HEK293 (cell line): ENCODE results near the gene CRTC1.

Experiments used
- CTCF ChIA-PET: fragments of 350-600 bp; formaldehyde crosslinking; extraction: SDS; loops from one replicate; lab custom pipeline; 2021; ENCODE audit warnings: antibody characterized with exemption; lab: Yijun Ruan, JAX
- POLR2A ChIA-PET: fragments of 300-600 bp; formaldehyde crosslinking; extraction: SDS; loops from one replicate; lab custom pipeline; 2020; ENCODE audit warnings: antibody characterized with exemption, inconsistent platforms; lab: Yijun Ruan, JAX
- H3K27ac ChIP-seq: fragments of 200-500 bp; sonication (Bioruptor generic); 2 replicates; pipeline ENCODE4 v1.5.1; 2014; ENCODE audit warnings: low read depth, low read length, control low read depth, inconsistent platforms; ENCODE audit errors: extremely low read depth
- H3K36me3 ChIP-seq, 2 experiments: fragments of 200-500 bp in 1 of 2; sonication (Bioruptor generic) in 1 of 2; 1 replicate in 1 of 2; 2 replicates in 1 of 2; pipeline ENCODE4 v1.5.1; 2014 to 2017; ENCODE audit warnings: inconsistent platforms in 2 of 2, low read length in 2 of 2; ENCODE audit not compliant: control insufficient read depth in 2 of 2, insufficient read depth in 1 of 2
- H3K4me1 ChIP-seq: fragments of 200-500 bp; sonication (Bioruptor generic); 2 replicates; pipeline ENCODE4 v1.5.1; 2014; ENCODE audit warnings: mild to moderate bottlenecking, low read length, inconsistent platforms; ENCODE audit not compliant: control insufficient read depth, insufficient read depth
- H3K4me3 ChIP-seq: 2 replicates; pipeline ENCODE4 v1.5.1; 2011; ENCODE audit warnings: low read depth, mild to moderate bottlenecking, control low read depth, low read length, moderate library complexity
- H3K9me3 ChIP-seq: fragments of 200-500 bp; sonication (Bioruptor generic); 2 replicates; pipeline ENCODE4 v1.5.1; 2014; ENCODE audit warnings: low read depth, low read length, inconsistent platforms; ENCODE audit not compliant: control insufficient read depth, insufficient read depth
- GLIS1 ChIP-seq: fragments of 450-650 bp; formaldehyde crosslinking; IDR thresholded peaks from 2 replicates; pipeline ENCODE4 v1.5.1; 2016; ENCODE audit warnings: missing biosample characterization, missing genetic modification characterization
- KLF16 ChIP-seq: fragments of 450-650 bp; formaldehyde crosslinking; IDR thresholded peaks from 2 replicates; pipeline ENCODE4 v1.5.1; 2017; ENCODE audit warnings: missing biosample characterization, missing genetic modification characterization
- KLF9 ChIP-seq: fragments of 450-650 bp; formaldehyde crosslinking; IDR thresholded peaks from 2 replicates; pipeline ENCODE4 v1.5.1; 2016; ENCODE audit warnings: missing biosample characterization, missing genetic modification characterization, low read depth
- PRDM2 ChIP-seq: fragments of 450-650 bp; formaldehyde crosslinking; IDR thresholded peaks from 2 replicates; pipeline ENCODE4 v1.5.1; 2016; ENCODE audit warnings: missing biosample characterization, missing genetic modification characterization, borderline replicate concordance
- SP7 ChIP-seq: fragments of 450-650 bp; formaldehyde crosslinking; IDR thresholded peaks from 2 replicates; pipeline ENCODE4 v1.5.1; 2016; ENCODE audit warnings: missing biosample characterization, missing genetic modification characterization
- ZBTB17 ChIP-seq: fragments of 450-650 bp; formaldehyde crosslinking; IDR thresholded peaks from 2 replicates; pipeline ENCODE4 v1.5.1; 2016; ENCODE audit warnings: missing biosample characterization, missing genetic modification characterization
- ZNF157 ChIP-seq: fragments of 450-650 bp; formaldehyde crosslinking; IDR thresholded peaks from 2 replicates; pipeline ENCODE4 v1.5.1; 2016; ENCODE audit warnings: missing biosample characterization, missing genetic modification characterization
- ZNF174 ChIP-seq: fragments of 450-650 bp; formaldehyde crosslinking; IDR thresholded peaks from 2 replicates; pipeline ENCODE4 v1.5.0; 2017; ENCODE audit warnings: missing biosample characterization, mild to moderate bottlenecking, missing genetic modification characterization
- ZNF221 ChIP-seq: fragments of 450-650 bp; formaldehyde crosslinking; IDR thresholded peaks from 2 replicates; pipeline ENCODE4 v1.5.1; 2017; ENCODE audit warnings: missing biosample characterization, missing genetic modification characterization, borderline replicate concordance
- ZNF223 ChIP-seq: fragments of 450-650 bp; formaldehyde crosslinking; IDR thresholded peaks from 2 replicates; pipeline ENCODE4 v1.5.1; 2016; ENCODE audit warnings: missing biosample characterization, missing genetic modification characterization
- ZNF23 ChIP-seq: fragments of 450-650 bp; formaldehyde crosslinking; IDR thresholded peaks from 2 replicates; pipeline ENCODE4 v1.5.1; 2016; ENCODE audit warnings: missing biosample characterization, missing genetic modification characterization, borderline replicate concordance
- ZNF248 ChIP-seq: fragments of 450-650 bp; formaldehyde crosslinking; IDR thresholded peaks from 2 replicates; pipeline ENCODE4 v1.5.1; 2017; ENCODE audit warnings: missing biosample characterization, missing genetic modification characterization
- ZNF266 ChIP-seq: fragments of 450-650 bp; formaldehyde crosslinking; IDR thresholded peaks from 2 replicates; pipeline ENCODE4 v1.5.1; 2016; ENCODE audit warnings: missing biosample characterization, missing genetic modification characterization, low read depth
- ZNF324 ChIP-seq: fragments of 450-650 bp; formaldehyde crosslinking; IDR thresholded peaks from 2 replicates; pipeline ENCODE4 v1.5.1; 2016; ENCODE audit warnings: missing biosample characterization, missing genetic modification characterization
- ZNF341 ChIP-seq: fragments of 450-650 bp; formaldehyde crosslinking; IDR thresholded peaks from 2 replicates; pipeline ENCODE4; 2016; ENCODE audit warnings: low read depth, missing biosample characterization, missing genetic modification characterization
- ZNF391 ChIP-seq: fragments of 450-650 bp; formaldehyde crosslinking; IDR thresholded peaks from 2 replicates; pipeline ENCODE4 v1.5.1; 2016; ENCODE audit warnings: low read depth, missing biosample characterization, missing genetic modification characterization, borderline replicate concordance
- ZNF621 ChIP-seq: fragments of 450-650 bp; formaldehyde crosslinking; IDR thresholded peaks from 2 replicates; pipeline ENCODE4 v1.5.1; 2017; ENCODE audit warnings: missing biosample characterization, missing genetic modification characterization
- ZNF837 ChIP-seq: fragments of 450-650 bp; formaldehyde crosslinking; IDR thresholded peaks from 2 replicates; pipeline ENCODE4 v1.5.1; 2016; ENCODE audit warnings: missing biosample characterization, missing genetic modification characterization

CRTC1 gene

DNA sequence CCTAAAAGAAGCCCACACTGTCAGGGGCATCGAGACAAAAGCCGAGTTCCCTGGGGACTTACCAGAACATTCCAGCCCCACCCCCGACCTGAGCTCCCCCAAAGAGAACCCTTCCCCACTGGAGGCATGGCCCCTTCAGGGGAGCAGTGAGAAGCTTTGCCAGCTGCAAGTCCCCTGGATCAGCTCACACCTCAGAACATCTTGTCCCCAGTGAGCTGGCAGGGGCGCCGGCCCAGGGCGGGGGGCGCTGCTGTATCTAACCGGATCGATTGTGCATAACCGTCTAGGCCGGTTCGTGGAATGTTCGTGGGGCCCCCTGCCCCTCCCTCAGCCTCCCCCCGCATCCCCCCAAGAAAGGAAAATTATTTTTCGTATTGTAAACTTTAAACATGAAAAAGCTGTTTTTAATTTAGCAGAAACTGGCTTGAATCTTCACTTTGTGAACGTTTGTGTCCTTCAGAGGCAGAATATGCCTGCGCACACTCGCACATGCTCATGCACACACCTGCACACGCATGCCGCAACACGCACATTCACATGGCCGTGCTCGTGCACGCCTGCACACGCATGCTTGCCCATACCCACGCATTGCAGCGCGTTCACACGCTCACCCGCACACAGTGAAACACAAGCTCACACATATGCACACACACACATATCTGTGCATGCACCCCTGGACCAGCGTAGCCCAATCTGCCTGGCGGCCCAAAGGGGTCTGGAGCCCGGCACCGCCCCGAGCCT, 12.0 kb upstream of the CRTC1 start:
- CTCF ChIA-PET, result interaction anchor here (1.0 kb wide), 1 partner anchor 176 kb away, joined by 3 read pairs; no protein-coding TSS in a partner anchor
- TF ChIP-seq ZNF621 (tag by site-specific recombination) (no peak), ZNF223 (tag by site-specific recombination) (no peak), ZNF837 (tag by site-specific recombination) (no peak), ZNF174 (tag by site-specific recombination) (no peak), GLIS1 (tag by site-specific recombination) (peak; percentile 29; the same call in 1 of the 2 replicates)
- H3K36me3 ChIP-seq, result peaks cover 0 to 27% of the 10 kb centered on the region in 2 experiments; a peak in 1 of 3 replicates
- no peak overlapping the region for H3K4me3 ChIP-seq
- no peak overlapping the region for H3K27ac ChIP-seq
- H3K9me3 ChIP-seq, result no peaks in the 10 kb centered on the region
- no peaks in the 10 kb centered on the region for H3K4me1 ChIP-seq
- POLR2A ChIA-PET, result interaction anchor here (0.6 to 1.0 kb wide), 3 partner anchors 98 to 217 kb away, joined by 3 to 5 read pairs (median 4); no protein-coding TSS in a partner anchor

GRCh38 chr19:18672044-18672451, 11.4 kb upstream of the CRTC1 start:
- POLR2A ChIA-PET, result interaction anchor here (0.6 to 1.0 kb wide), 4 partner anchors 78 to 216 kb away, joined by 3 to 9 read pairs (median 4); no protein-coding TSS in a partner anchor
- CTCF ChIA-PET, result no interaction called here
- H3K4me1 ChIP-seq, result no peaks in the 10 kb centered on the region

More at GRCh38 chr19:18672044-18672451, 11.4 kb upstream of the CRTC1 start:
- TF ChIP-seq SP7 (no peak), KLF9 (tag by site-specific recombination) (no peak), ZNF266 (tag by site-specific recombination) (no peak), ZNF221 (tag by site-specific recombination) (no peak), ZNF341 (tag by site-specific recombination) (no peak), KLF16 (tag by site-specific recombination) (no peak), ZNF157 (no peak), ZNF23 (tag by site-specific recombination) (no peak), ZNF248 (tag by site-specific recombination) (no peak), ZBTB17 (tag by site-specific recombination) (no peak), ZNF324 (tag by site-specific recombination) (no peak), ZNF391 (tag by site-specific recombination) (no peak), PRDM2 (tag by site-specific recombination) (no peak)
- Histone ChIP-seq H3K27ac (no peak overlapping the region), H3K9me3 (no peaks in the 10 kb centered on the region), H3K36me3 (peaks cover 0 to 27% of the 10 kb centered on the region in 2 experiments; a peak in 1 of 3 replicates), H3K4me3 (no peak overlapping the region)
